ENCODE results near the gene WIPF3.
A peak's percentile ranks its signal among the peaks of the same experiment; 100 is the strongest.
"Not testable (repeated sequence)": the region's sequence is repeated elsewhere in the genome, so short reads cannot be mapped to it uniquely, and the experiment has no call there.

Gene WIPF3

DNA sequence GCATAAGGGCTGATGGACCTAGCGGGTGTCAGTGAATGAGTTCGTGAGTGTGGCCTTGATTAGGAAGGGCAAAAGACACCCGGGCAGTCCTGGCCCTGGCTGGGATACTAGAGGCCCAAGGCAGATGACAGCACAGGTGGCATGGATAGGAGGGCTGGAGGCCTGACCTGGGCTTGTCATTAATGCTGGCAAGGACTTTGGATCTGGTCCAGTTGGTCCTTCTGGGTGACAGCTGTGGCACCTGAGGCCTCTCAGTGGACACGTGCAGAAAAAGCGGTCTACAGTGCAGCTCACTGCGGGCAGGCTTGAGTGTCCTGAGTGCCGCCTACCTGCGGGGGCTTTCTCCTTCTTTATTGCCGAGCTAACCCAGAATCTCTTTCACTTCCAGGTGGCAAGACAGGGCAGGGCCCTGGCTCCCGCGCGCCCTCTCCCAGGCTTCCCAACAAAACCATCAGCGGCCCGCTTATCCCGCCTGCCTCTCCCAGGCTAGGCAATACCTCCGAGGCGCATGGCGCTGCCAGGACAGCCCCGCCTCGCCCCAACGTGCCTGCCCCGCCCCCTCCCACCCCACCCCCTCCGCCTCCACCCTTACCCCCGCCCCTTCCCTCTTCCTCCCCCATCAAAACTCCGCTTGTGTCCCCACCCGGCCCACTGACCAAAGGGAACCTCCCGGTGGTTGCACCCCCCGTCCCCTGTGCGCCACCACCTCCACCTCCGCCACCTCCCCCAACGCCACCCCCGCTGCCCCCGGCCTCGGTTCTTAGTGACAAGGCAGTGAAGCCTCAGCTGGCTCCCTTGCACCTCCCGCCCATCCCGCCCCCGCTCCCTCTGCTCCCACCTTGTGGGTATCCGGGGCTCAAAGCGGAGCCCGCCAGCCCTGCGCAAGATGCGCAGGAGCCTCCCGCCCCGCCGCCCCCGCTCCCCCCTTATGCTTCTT lies 77.4 kb downstream of the WIPF3 start:
- peak; percentile 21 for DNase-seq

- no peak for DNase-seq
Observed at GRCh38 chr7:29884399-29885272, 78.3 kb downstream of the WIPF3 start.

DNA sequence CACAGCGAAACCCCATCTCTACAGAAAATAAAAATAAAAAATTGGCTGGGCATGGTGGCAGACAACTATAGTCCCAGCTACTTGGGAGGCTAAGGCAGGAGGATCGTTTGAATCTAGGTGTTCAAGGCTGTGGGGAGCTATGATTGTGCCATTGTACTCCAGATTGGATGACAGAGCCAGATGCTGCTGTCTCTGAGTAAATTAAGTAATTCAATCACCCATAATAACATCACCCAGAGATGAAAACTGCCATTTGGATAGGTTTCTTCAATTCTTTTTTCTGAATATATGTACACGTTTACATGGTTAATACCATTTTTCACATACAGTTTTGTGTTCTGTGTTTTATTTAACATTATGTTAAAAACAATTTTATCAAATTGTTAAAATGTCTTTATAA lies 79.3 kb downstream of the WIPF3 start:
- no peak for DNase-seq

GRCh38 chr7:29886827-29887226 lies 80.5 kb downstream of the WIPF3 start:
- no peak for DNase-seq

DNA sequence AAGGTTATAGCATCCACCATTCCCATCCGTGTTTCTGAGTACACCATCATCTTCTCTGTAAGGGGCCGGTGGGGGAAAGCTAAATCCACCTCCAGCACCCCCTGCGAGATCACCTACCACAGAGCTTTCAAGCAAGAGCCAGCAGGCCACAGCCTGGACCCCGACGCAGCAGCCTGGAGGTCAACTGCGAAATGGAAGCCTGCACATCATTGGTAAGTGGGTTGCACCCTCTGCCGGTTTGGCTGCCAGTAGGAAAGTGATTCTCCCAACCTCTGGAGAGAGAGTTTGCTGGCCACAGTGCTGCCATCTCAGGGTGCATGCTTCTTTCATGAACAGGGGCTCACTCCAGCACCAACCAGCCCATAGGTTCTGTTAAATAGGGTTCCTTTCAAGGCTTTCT lies 81.7 kb downstream of the WIPF3 start:
- no peak for DNase-seq

DNA sequence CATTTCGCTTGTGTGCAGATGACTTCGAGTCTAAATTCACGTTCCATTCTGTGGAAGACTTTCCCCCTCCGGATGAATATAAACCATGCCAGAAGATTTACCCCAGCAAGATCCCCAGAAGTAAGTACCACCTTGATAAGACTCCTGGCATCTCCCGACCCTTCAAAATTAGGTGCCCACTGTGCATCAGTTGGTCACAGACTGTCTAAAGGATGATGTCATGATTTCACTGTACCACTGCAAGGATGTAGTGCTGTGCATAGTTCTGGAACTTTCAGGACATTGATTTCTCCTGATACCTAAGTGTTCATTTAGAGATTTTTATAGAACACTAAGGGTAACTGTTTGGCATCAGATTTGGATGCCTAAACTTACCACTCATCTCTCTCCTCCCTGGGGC lies 83.0 kb downstream of the WIPF3 start:
- no peak for DNase-seq

- DNase-seq, result no peak
Observed at GRCh38 chr7:29890251-29890650, 83.9 kb downstream of the WIPF3 start.

GRCh38 chr7:29890786-29891185 lies 84.5 kb downstream of the WIPF3 start:
- DNase-seq, result not testable (repeated sequence)

GRCh38 chr7:29891766-29892165 lies 85.5 kb downstream of the WIPF3 start:
- peak; percentile 71 for DNase-seq

GRCh38 chr7:29892231-29892630 lies 85.9 kb downstream of the WIPF3 start:
- peak; percentile 23 for DNase-seq

DNA sequence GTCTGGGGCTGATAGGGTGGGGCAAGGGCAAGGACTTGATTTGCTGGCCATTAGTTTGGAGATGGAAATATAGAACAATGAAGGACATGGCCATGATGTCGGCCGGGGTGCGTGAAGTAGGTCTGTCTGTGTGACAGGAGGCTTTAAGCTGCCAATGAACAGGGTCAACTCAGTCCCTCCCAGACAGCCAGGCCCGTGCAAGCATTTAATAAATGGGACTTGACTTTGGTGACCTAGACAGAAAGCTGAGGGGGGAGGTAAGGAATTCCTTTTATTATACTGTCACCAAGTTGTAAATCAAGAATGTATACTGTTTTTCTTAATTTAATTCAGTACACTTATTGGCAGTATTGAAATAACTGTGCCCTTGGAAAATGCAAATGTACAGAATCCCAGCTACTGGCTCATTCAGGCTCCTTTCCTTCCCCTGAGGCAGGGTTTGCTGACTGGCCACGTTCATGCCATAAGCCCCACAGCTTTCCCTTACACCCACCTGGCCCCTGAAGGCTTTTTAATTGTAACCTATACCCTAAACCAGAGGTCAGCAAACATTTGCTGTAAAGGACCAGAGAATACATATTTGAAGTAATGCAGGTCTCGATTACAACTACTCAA lies 87.2 kb downstream of the WIPF3 start:
- DNase-seq, result no peak

DNA sequence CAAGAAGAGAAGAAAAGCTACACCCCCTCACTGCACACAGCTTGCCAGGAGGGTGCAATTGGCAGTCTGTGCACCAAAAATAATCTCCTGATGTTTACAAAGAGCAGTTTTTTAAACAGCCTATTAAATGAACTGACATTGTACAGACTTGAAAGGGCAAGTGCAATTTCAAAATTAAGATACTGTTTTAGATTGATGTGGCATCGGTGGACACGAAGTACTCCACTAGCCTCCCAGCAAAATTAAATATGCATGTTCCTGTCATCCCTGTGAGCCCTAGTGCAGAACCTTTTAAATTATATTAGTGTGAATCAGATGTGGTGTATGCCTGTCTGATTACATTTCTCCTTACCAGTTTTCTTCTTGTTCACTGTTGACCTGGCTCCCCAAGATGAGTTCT lies 87.9 kb downstream of the WIPF3 start:
- DNase-seq, result no peak

- no peak for DNase-seq
Observed at GRCh38 chr7:29895559-29895958, 89.3 kb downstream of the WIPF3 start.

GRCh38 chr7:29896685-29897411 lies 90.5 kb downstream of the WIPF3 start:
- DNase-seq, result no peak

- no peak for DNase-seq
Observed at GRCh38 chr7:29898301-29898700, 92.0 kb downstream of the WIPF3 start.

- DNase-seq, result no peak
Observed at GRCh38 chr7:29900745-29901144, 94.4 kb downstream of the WIPF3 start.

DNA sequence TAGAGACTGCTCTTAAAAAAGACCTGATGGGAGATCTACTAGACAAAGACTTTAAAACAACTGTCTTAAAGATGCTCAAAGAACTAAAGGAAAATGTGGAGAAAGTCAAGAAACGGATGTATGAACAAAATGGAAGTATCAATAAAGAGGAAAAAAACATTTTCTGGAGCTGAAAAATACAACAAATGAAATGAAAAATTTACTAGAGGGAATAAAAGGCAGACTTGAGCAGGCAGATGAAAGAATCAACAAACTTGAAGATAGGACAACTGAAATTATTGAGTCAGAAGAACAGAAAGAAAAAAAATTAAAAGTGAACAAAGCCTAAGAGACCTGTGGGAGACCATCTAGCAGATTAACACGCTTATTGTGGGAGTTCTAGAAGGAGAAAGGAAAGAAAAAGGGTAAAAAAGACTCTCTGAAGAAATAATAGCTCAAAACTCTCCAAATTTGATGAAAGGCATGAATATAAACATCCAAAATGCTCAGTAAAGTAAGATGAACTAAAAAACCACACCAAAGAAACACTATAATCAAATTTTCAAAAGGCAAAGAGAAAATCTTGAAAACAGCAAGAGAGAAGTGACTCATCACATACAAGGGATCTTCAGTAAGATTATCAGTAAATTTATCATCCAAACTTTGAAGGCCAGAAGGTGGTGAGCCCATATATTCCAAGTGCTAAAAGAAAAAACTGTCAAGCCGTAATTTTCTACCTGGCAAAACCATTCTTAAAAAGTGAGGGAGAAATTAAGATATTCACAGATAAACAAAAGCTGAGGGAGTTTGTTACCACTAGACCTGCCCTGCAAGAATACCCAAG lies 100.1 kb downstream of the WIPF3 start:
- no peak for DNase-seq

GRCh38 chr7:29914180-29914579 lies 107.9 kb downstream of the WIPF3 start:
- no peak for DNase-seq

GRCh38 chr7:29915481-29916215 lies 109.3 kb downstream of the WIPF3 start:
- no peak for DNase-seq

DNA sequence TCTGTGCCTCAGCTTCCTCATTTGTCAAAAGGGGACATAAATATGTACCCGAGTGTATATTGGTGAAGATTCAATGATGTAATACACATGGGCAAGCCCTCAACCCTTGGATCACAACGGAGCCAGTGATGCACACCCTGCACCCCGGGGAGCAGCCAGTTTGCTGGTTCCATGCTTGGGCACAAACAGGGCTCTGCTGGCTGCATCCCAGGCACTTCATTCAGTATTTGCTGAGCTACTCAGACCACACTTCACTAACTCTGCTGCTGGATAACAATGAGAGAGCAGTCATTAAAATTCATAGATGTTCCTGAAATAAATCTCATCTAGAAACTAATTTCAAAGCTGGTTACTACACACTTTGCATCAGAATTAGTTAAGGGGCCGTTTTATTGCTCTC lies 111.3 kb downstream of the WIPF3 start:
- no peak for DNase-seq

DNA sequence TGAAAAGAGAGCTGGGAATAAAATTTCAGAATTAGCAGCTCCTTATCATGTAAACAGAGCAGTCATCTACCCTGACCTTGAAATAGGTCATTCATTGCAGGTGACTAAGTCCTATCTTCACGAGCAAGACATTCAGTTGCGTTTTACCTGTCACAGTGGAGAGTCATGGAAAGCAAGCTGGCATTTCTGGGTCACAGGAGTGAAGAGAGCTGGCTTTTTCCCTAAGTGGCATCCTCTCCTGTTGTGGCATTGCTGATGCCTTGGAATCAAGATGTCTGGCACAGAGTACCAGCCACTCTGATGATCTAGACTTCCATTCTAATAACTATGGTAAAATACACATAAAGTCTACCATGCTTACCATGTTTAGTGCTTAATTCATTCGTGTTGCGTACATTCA lies 112.5 kb downstream of the WIPF3 start:
- DNase-seq, result no peak
